Naive thymus-derived CD4-positive, alpha-beta T cell (primary cell): ENCODE results near the gene C19orf33. TPM values are rescaled to one million over a fixed set of nuclear protein-coding genes. Genes with fewer than 3 reads are reported as not detected.

Source experiments
- ATAC-seq: fragments of 150-1000 bp; cut with Tn5 transposase; 2 replicates; pipeline ENCODE4 v1.10.0; 2021; ENCODE audit warnings: mild to moderate bottlenecking, moderate library complexity
- CTCF ChIA-PET: fragments of 350-600 bp; sonication (Branson Sonifier 250); formaldehyde crosslinking; loops from one replicate; lab custom pipeline; 2021; ENCODE audit warnings: antibody characterized with exemption; lab: Charles Lee
- POLR2A ChIA-PET: fragments of 350-600 bp; sonication (Branson Sonifier 250); formaldehyde crosslinking; loops from one replicate; lab custom pipeline; 2021; ENCODE audit warnings: antibody characterized with exemption, inconsistent platforms; lab: Charles Lee
- DNase-seq, 9 donors: peaks; one replicate each; pipeline versions ENCODE4 v3.0.0 to v3.0.0-alpha.2; 2020 to 2022; ENCODE audit warnings: mixed read lengths in 1 of 9
- H3K27ac ChIP-seq: one replicate; pipeline ENCODE4 v1.7.0; 2013; ENCODE audit warnings: mild to moderate bottlenecking, low read depth, low read length, moderate library complexity
- H3K27me3 ChIP-seq, 2 donors: one replicate each; pipeline ENCODE4 v1.7.0; 2013; ENCODE audit warnings: low read length in 2 of 2, mild to moderate bottlenecking in 2 of 2, moderate library complexity in 2 of 2; ENCODE audit not compliant: control insufficient read depth in 2 of 2, insufficient read depth in 2 of 2
- H3K36me3 ChIP-seq, 3 experiments: 1 replicate in 2 of 3; 2 replicates in 1 of 3; pipeline ENCODE4 v1.7.0; 2013; ENCODE audit warnings: low read length in 3 of 3, mild to moderate bottlenecking in 3 of 3, moderate library complexity in 1 of 3; ENCODE audit not compliant: insufficient read depth in 3 of 3, control insufficient read depth in 2 of 3
- H3K4me1 ChIP-seq, 2 donors: one replicate each; pipeline ENCODE4 v1.7.0; 2013; ENCODE audit warnings: low read length in 2 of 2, mild to moderate bottlenecking in 2 of 2, moderate library complexity in 1 of 2; ENCODE audit not compliant: control insufficient read depth in 2 of 2, insufficient read depth in 2 of 2
- H3K4me3 ChIP-seq: 2 replicates; pipeline ENCODE4 v1.7.0; 2013; ENCODE audit warnings: mild to moderate bottlenecking, low read length
- H3K9me3 ChIP-seq, 3 experiments: 1 replicate in 2 of 3; 2 replicates in 1 of 3; pipeline ENCODE4 v1.7.0; 2013; ENCODE audit warnings: low read length in 3 of 3; ENCODE audit not compliant: control insufficient read depth in 2 of 3
- H3K27ac Mint-ChIP-seq, 9 donors: one replicate each; pipeline ENCODE4 v1.8.0; 2020 to 2022; ENCODE audit warnings: mixed read lengths in 9 of 9, mild to moderate bottlenecking in 8 of 9, moderate library complexity in 5 of 9, inconsistent platforms in 2 of 9
- H3K27me3 Mint-ChIP-seq, 5 donors: one replicate each; pipeline ENCODE4 v1.8.0; 2021 to 2022; ENCODE audit warnings: mixed read lengths in 5 of 5, mild to moderate bottlenecking in 1 of 5
- H3K36me3 Mint-ChIP-seq, 5 donors: one replicate each; pipeline ENCODE4 v1.8.0; 2020 to 2022; ENCODE audit warnings: mixed read lengths in 5 of 5, mild to moderate bottlenecking in 3 of 5, inconsistent platforms in 1 of 5
- H3K4me1 Mint-ChIP-seq, 7 donors: one replicate each; pipeline ENCODE4 v1.8.0; 2020 to 2022; ENCODE audit warnings: mixed read lengths in 7 of 7, mild to moderate bottlenecking in 3 of 7, inconsistent platforms in 1 of 7
- H3K4me3 Mint-ChIP-seq, 10 donors: one replicate each; pipeline ENCODE4 v1.8.0; 2020 to 2022; ENCODE audit warnings: mild to moderate bottlenecking in 10 of 10, mixed read lengths in 10 of 10, moderate library complexity in 6 of 10, inconsistent platforms in 2 of 10
- H3K9me3 Mint-ChIP-seq, 11 donors: one replicate each; pipeline ENCODE4 v1.8.0; 2020 to 2022; ENCODE audit warnings: mixed read lengths in 11 of 11, mild to moderate bottlenecking in 4 of 11, inconsistent platforms in 1 of 11, moderate library complexity in 1 of 11
- intact Hi-C, 2 donors: fragments of 100-400 bp; cut with micrococcal nuclease; formaldehyde crosslinking; loops; one replicate each; pipeline ENCODE4 v1.15.1; 2023
- polyA plus RNA-seq, 2 donors: library from polyadenylated mRNA; unstranded; fragments of 300-500 nt; fragmentation: Illumina TruSeq; gene quantifications; one replicate each; pipeline ENCODE4 v1.2.3, GENCODE V29; 2021
- total RNA-seq, 6 experiments: library from RNA in 5 of 6; stranded (reverse) in 5 of 6; gene quantifications; 1 replicate in 5 of 6; 2 replicates in 1 of 6; pipeline ENCODE4 v1.2.3 and lab custom pipeline; 2021 to 2026

The C19orf33 gene
- total and polyA plus RNA-seq, 7 experiments from 2014 or later = 0.88 to 1.5 TPM; not detected in 5

GRCh38 chr19:38268539-38268938 lies 35.5 kb upstream of the C19orf33 start:
- H3K27me3 Mint-ChIP-seq = no peaks in the 10 kb centered on the region
- peaks cover 0 to 8% (median under 1%) of the 10 kb centered on the region in 5 donors for H3K36me3 Mint-ChIP-seq
- no peaks in the 10 kb centered on the region for H3K36me3 ChIP-seq
- no peaks in the 10 kb centered on the region for H3K9me3 ChIP-seq
- peaks cover 22 to 49% (median 38%) of the 10 kb centered on the region in 7 donors for H3K4me1 Mint-ChIP-seq
- H3K4me1 ChIP-seq = peaks cover 4 to 10% of the 10 kb centered on the region in 2 donors
- H3K27me3 ChIP-seq = no peaks in the 10 kb centered on the region
- peak overlapping the region in 1 of 9 donors; percentile 41 for H3K27ac Mint-ChIP-seq
- ATAC-seq (no peak), DNase-seq (no peak)
- intact Hi-C loops = no loop called here
- no peaks in the 10 kb centered on the region for H3K9me3 Mint-ChIP-seq
- no peak overlapping the region for H3K4me3 Mint-ChIP-seq
- ChIA-PET CTCF (no interaction called here), POLR2A (no interaction called here)
- no peak overlapping the region for H3K27ac ChIP-seq
- H3K4me3 ChIP-seq = no peak overlapping the region

GRCh38 chr19:38270587-38271167 lies 33.4 kb upstream of the C19orf33 start:
- no peaks in the 10 kb centered on the region for H3K36me3 ChIP-seq
- no peak overlapping the region for H3K27ac ChIP-seq
- Mint-ChIP-seq H3K27me3 (no peaks in the 10 kb centered on the region), H3K9me3 (no peaks in the 10 kb centered on the region), H3K36me3 (peaks cover 0 to 11% (median 3%) of the 10 kb centered on the region in 5 donors), H3K27ac (no peak overlapping the region), H3K4me1 (peaks cover 10 to 37% (median 25%) of the 10 kb centered on the region in 7 donors), H3K4me3 (no peak overlapping the region)
- intact Hi-C loops = no loop called here
- no peak for DNase-seq
- H3K4me3 ChIP-seq = no peak overlapping the region
- POLR2A ChIA-PET = no interaction called here
- CTCF ChIA-PET = interaction anchor here (0.5 kb wide), 1 partner anchor 69 kb away, joined by 4 read pairs; no protein-coding TSS in a partner anchor
- H3K9me3 ChIP-seq = no peaks in the 10 kb centered on the region
- no peaks in the 10 kb centered on the region for H3K4me1 ChIP-seq
- ATAC-seq = no peak
- H3K27me3 ChIP-seq = no peaks in the 10 kb centered on the region

GRCh38 chr19:38273499-38273898 lies 30.6 kb upstream of the C19orf33 start:
- Mint-ChIP-seq H3K36me3 (peaks cover 0 to 11% (median 3%) of the 10 kb centered on the region in 5 donors), H3K4me1 (peaks cover 0 to 15% (median 4%) of the 10 kb centered on the region in 7 donors), H3K9me3 (no peaks in the 10 kb centered on the region), H3K4me3 (no peak overlapping the region), H3K27me3 (no peaks in the 10 kb centered on the region), H3K27ac (peak overlapping the region in 1 of 9 donors; percentile 69)
- Histone ChIP-seq H3K9me3 (no peaks in the 10 kb centered on the region), H3K36me3 (no peaks in the 10 kb centered on the region), H3K27ac (no peak overlapping the region), H3K4me3 (no peak overlapping the region), H3K4me1 (no peaks in the 10 kb centered on the region), H3K27me3 (no peaks in the 10 kb centered on the region)
- ATAC-seq = no peak
- POLR2A ChIA-PET = no interaction called here
- CTCF ChIA-PET = no interaction called here
- DNase-seq = no peak
- intact Hi-C loops = no loop called here

- peaks cover 0 to 11% (median 3%) of the 10 kb centered on the region in 5 donors for H3K36me3 Mint-ChIP-seq
Measured at GRCh38 chr19:38274739-38275138, 29.3 kb upstream of the C19orf33 start.

GRCh38 chr19:38276942-38277517 lies 27.0 kb upstream of the C19orf33 start:
- intact Hi-C loops = no loop called here
- no peaks in the 10 kb centered on the region for H3K4me1 ChIP-seq
- H3K27ac ChIP-seq = no peak overlapping the region
- CTCF ChIA-PET = interaction anchor here (0.6 kb wide), 2 partner anchors 29 to 238 kb away, joined by 3 read pairs; no protein-coding TSS in a partner anchor
- no peaks in the 10 kb centered on the region for H3K27me3 ChIP-seq
- Mint-ChIP-seq H3K9me3 (no peaks in the 10 kb centered on the region), H3K27ac (no peak overlapping the region), H3K36me3 (peaks cover 0 to 5% (median 0%) of the 10 kb centered on the region in 5 donors), H3K4me1 (peaks cover 6 to 16% (median 10%) of the 10 kb centered on the region in 7 donors), H3K27me3 (no peaks in the 10 kb centered on the region), H3K4me3 (no peak overlapping the region)
- ATAC-seq (no peak), DNase-seq (no peak)
- no peak overlapping the region for H3K4me3 ChIP-seq
- no peaks in the 10 kb centered on the region for H3K9me3 ChIP-seq
- no peaks in the 10 kb centered on the region for H3K36me3 ChIP-seq
- POLR2A ChIA-PET = no interaction called here

More at GRCh38 chr19:38274739-38275138, 29.3 kb upstream of the C19orf33 start:
- H3K4me1 ChIP-seq = no peaks in the 10 kb centered on the region
- H3K27ac Mint-ChIP-seq = no peak overlapping the region
- H3K4me3 Mint-ChIP-seq = no peak overlapping the region
- H3K27me3 Mint-ChIP-seq = no peaks in the 10 kb centered on the region
- DNase-seq (no peak), ATAC-seq (no peak)
- H3K9me3 ChIP-seq = no peaks in the 10 kb centered on the region
- no peaks in the 10 kb centered on the region for H3K9me3 Mint-ChIP-seq
- H3K4me3 ChIP-seq = no peak overlapping the region
- H3K27ac ChIP-seq = no peak overlapping the region
- CTCF ChIA-PET = interaction anchor here (0.6 kb wide), 1 partner anchor 50 kb away, joined by 3 read pairs; no protein-coding TSS in a partner anchor
- no peaks in the 10 kb centered on the region for H3K36me3 ChIP-seq
- no peaks in the 10 kb centered on the region for H3K27me3 ChIP-seq
- POLR2A ChIA-PET = no interaction called here
- H3K4me1 Mint-ChIP-seq = peaks cover 0 to 11% (median 4%) of the 10 kb centered on the region in 7 donors
- intact Hi-C loops = no loop called here

- DNase-seq (no peak), ATAC-seq (no peak)
- ChIA-PET POLR2A (no interaction called here), CTCF (interaction anchor here (0.6 kb wide), 2 partner anchors 28 to 238 kb away, joined by 3 read pairs; no protein-coding TSS in a partner anchor)
- no peak overlapping the region for H3K4me3 ChIP-seq
- H3K27ac ChIP-seq = no peak overlapping the region
- H3K36me3 ChIP-seq = no peaks in the 10 kb centered on the region
- no peaks in the 10 kb centered on the region for H3K9me3 ChIP-seq
- no peaks in the 10 kb centered on the region for H3K9me3 Mint-ChIP-seq
- no peak overlapping the region for H3K27ac Mint-ChIP-seq
- peaks cover 8 to 21% (median 12%) of the 10 kb centered on the region in 7 donors for H3K4me1 Mint-ChIP-seq
- H3K27me3 ChIP-seq = no peaks in the 10 kb centered on the region
- intact Hi-C loops = no loop called here
- peaks cover 0 to 5% (median 0%) of the 10 kb centered on the region in 5 donors for H3K36me3 Mint-ChIP-seq
- H3K4me3 Mint-ChIP-seq = no peak overlapping the region
- H3K27me3 Mint-ChIP-seq = no peaks in the 10 kb centered on the region
- H3K4me1 ChIP-seq = no peaks in the 10 kb centered on the region
Measured at GRCh38 chr19:38277549-38277948, 26.5 kb upstream of the C19orf33 start.
